ENCODE results near the gene DHRS7B. TPM values are rescaled to one million over a fixed set of nuclear protein-coding genes. Genes with fewer than 3 reads are reported as not detected.

Gene DHRS7B
- total and polyA plus RNA-seq, 4 donors = 14.3 to 21.9 (median 18.7) TPM

GRCh38 chr17:21174186-21174585 lies 47.4 kb downstream of the DHRS7B start:
- no peak overlapping the region for H3K9ac ChIP-seq (ENCODE audit: low read depth in 1 of 2, low read length in 2 of 2)
- H3K27me3 ChIP-seq (ENCODE audit: control insufficient read depth in 4 of 4, insufficient read depth in 4 of 4, low read length in 3 of 4) = no peaks in the 10 kb centered on the region
- peaks cover 0 to 7% (median 3%) of the 10 kb centered on the region in 4 donors for H3K4me1 ChIP-seq (ENCODE audit: control insufficient read depth in 4 of 4, insufficient read depth in 4 of 4, low read length in 3 of 4)
- peaks cover 0 to 8% (median 2%) of the 10 kb centered on the region in 4 donors for H3K36me3 ChIP-seq (ENCODE audit: control insufficient read depth in 4 of 4, insufficient read depth in 3 of 4, low read depth in 1 of 4, low read length in 3 of 4)
- H3K4me3 ChIP-seq (ENCODE audit: low read depth in 1 of 3, low read length in 3 of 3) = no peak overlapping the region
- no peaks in the 10 kb centered on the region for H3K9me3 ChIP-seq (ENCODE audit: control insufficient read depth in 4 of 4, low read length in 3 of 4)
- TF ChIP-seq TAF1 (conservative IDR thresholded peaks at IDR 0.05) = no peak
- TF ChIP-seq FOXA1 (IDR thresholded peaks at IDR 0.05) = no peak
- TF ChIP-seq MAX (IDR thresholded peaks at IDR 0.05) = no peak
- TF ChIP-seq CTCF (IDR thresholded peaks at IDR 0.05; ENCODE audit: low read depth, low read length, missing input control) = no peak
- no peak for TF ChIP-seq HNF4G (IDR thresholded peaks at IDR 0.05)
- peak; percentile 7 for TF ChIP-seq SP1 (IDR thresholded peaks at IDR 0.05)
- TF ChIP-seq RXRA (IDR thresholded peaks at IDR 0.05) = peak; percentile 10 to 27
- no peak for TF ChIP-seq ZBTB33 (IDR thresholded peaks at IDR 0.05)
- no peak for TF ChIP-seq REST (IDR thresholded peaks at IDR 0.05)
- no peak for TF ChIP-seq EGR1 (IDR thresholded peaks at IDR 0.05; ENCODE audit: low read depth in 2 of 2)
- no peak overlapping the region for H3K27ac ChIP-seq (ENCODE audit: low read depth in 1 of 2, low read length in 2 of 2)
- 94% methylated on average over 8 of the region's 8 CpGs for WGBS
- no peak for DNase-seq (ENCODE audit: low spot score)

- TF ChIP-seq ATF3 (IDR thresholded peaks at IDR 0.05) (no peak), YY1 (IDR thresholded peaks at IDR 0.05) (no peak), FOXA2 (IDR thresholded peaks at IDR 0.05) (no peak), HNF4G (IDR thresholded peaks at IDR 0.05) (no peak), ZBTB33 (IDR thresholded peaks at IDR 0.05) (no peak), MAX (IDR thresholded peaks at IDR 0.05) (no peak), TAF1 (conservative IDR thresholded peaks at IDR 0.05) (no peak), EGR1 (IDR thresholded peaks at IDR 0.05; ENCODE audit: low read depth in 2 of 2) (no peak), RAD21 (IDR thresholded peaks at IDR 0.05) (no peak), RXRA (IDR thresholded peaks at IDR 0.05) (no peak), SP1 (IDR thresholded peaks at IDR 0.05) (no peak), JUND (IDR thresholded peaks at IDR 0.05) (no peak), REST (IDR thresholded peaks at IDR 0.05) (no peak)
- DNase-seq (ENCODE audit: low spot score) = no peak
- H3K9ac ChIP-seq (ENCODE audit: low read depth in 1 of 2, low read length in 2 of 2) = no peak overlapping the region
- H3K27me3 ChIP-seq (ENCODE audit: control insufficient read depth in 4 of 4, insufficient read depth in 4 of 4, low read length in 3 of 4) = no peaks in the 10 kb centered on the region
- peaks cover 0 to 8% (median 2%) of the 10 kb centered on the region in 4 donors for H3K36me3 ChIP-seq (ENCODE audit: control insufficient read depth in 4 of 4, insufficient read depth in 3 of 4, low read depth in 1 of 4, low read length in 3 of 4)
- H3K4me1 ChIP-seq (ENCODE audit: control insufficient read depth in 4 of 4, insufficient read depth in 4 of 4, low read length in 3 of 4) = peaks cover 0 to 7% (median 3%) of the 10 kb centered on the region in 4 donors
- H3K27ac ChIP-seq (ENCODE audit: low read depth in 1 of 2, low read length in 2 of 2) = no peak overlapping the region
- no peak overlapping the region for H3K4me3 ChIP-seq (ENCODE audit: low read depth in 1 of 3, low read length in 3 of 3)
- WGBS = 94% methylated on average over 7 of the region's 7 CpGs
- no peaks in the 10 kb centered on the region for H3K9me3 ChIP-seq (ENCODE audit: control insufficient read depth in 4 of 4, low read length in 3 of 4)
These were observed 47.9 kb downstream of the DHRS7B start for GRCh38 chr17:21174713-21175112.

Measured in liver (tissue), 9 donors.